H9 (cell line): ENCODE data around the gene ECSCR. TPM values are rescaled to one million over a fixed set of nuclear protein-coding genes. Genes with fewer than 3 reads are reported as not detected.

ENCODE experiments used
- DNase-seq: peaks from one replicate; pipeline ENCODE4 v3.0.0-alpha.2; 2017
- H2AFZ ChIP-seq: one replicate; pipeline ENCODE4 v1.6.1; 2013; ENCODE audit warnings: mild to moderate bottlenecking, low read length, control low read depth, moderate library complexity
- H2AK5ac ChIP-seq: 2 replicates; pipeline ENCODE4 v1.6.1; 2013; ENCODE audit warnings: low read length, control low read depth, mixed read lengths; ENCODE audit not compliant: insufficient read length
- H2BK120ac ChIP-seq: one replicate; pipeline ENCODE4 v1.6.1; 2013; ENCODE audit warnings: low read depth, mild to moderate bottlenecking, low read length, control low read depth, inconsistent platforms; ENCODE audit not compliant: poor library complexity, severe bottlenecking
- H2BK12ac ChIP-seq: 2 replicates; pipeline ENCODE4 v1.6.1; 2013; ENCODE audit warnings: low read length, control low read depth, mixed read lengths, low read depth; ENCODE audit not compliant: insufficient read length
- H2BK15ac ChIP-seq: 2 replicates; pipeline ENCODE4 v1.6.1; 2013; ENCODE audit warnings: low read depth, low read length, control low read depth
- H2BK20ac ChIP-seq: one replicate; pipeline ENCODE4 v1.6.1; 2013; ENCODE audit warnings: low read depth, mild to moderate bottlenecking, low read length, control low read depth, inconsistent platforms; ENCODE audit not compliant: poor library complexity, severe bottlenecking
- H2BK5ac ChIP-seq: 2 replicates; pipeline ENCODE4 v1.6.1; 2013; ENCODE audit warnings: low read length, control low read depth, mixed read lengths; ENCODE audit not compliant: insufficient read length
- H3K14ac ChIP-seq: 2 replicates; pipeline ENCODE4 v1.6.1; 2013; ENCODE audit warnings: low read length, control low read depth; ENCODE audit not compliant: insufficient read depth
- H3K18ac ChIP-seq: 2 replicates; pipeline ENCODE4 v1.6.1; 2013; ENCODE audit warnings: low read depth, mild to moderate bottlenecking, mixed read lengths, low read length, control low read depth; ENCODE audit not compliant: insufficient read length
- H3K23ac ChIP-seq: 2 replicates; pipeline ENCODE4 v1.6.1; 2013; ENCODE audit warnings: low read length, control low read depth, mixed read lengths, low read depth; ENCODE audit not compliant: insufficient read length
- H3K23me2 ChIP-seq: 2 replicates; pipeline ENCODE4 v1.6.1; 2013; ENCODE audit warnings: low read depth, mild to moderate bottlenecking, mixed read lengths, low read length, control low read depth; ENCODE audit not compliant: insufficient read length, poor library complexity, severe bottlenecking
- H3K27ac ChIP-seq: 2 replicates; pipeline ENCODE4 v1.5.1; 2013; ENCODE audit warnings: low read length, control low read depth, mixed read lengths, low read depth; ENCODE audit not compliant: insufficient read length
- H3K27me3 ChIP-seq: 2 replicates; pipeline ENCODE4 v1.6.1; 2013; ENCODE audit warnings: low read length, control low read depth, inconsistent platforms; ENCODE audit not compliant: insufficient read depth
- H3K4ac ChIP-seq: 2 replicates; pipeline ENCODE4 v1.6.1; 2013; ENCODE audit warnings: low read depth, mild to moderate bottlenecking, control low read depth, inconsistent platforms, low read length, moderate library complexity
- H3K4me1 ChIP-seq: 2 replicates; pipeline ENCODE4 v1.6.1; 2013; ENCODE audit warnings: low read length, control low read depth, inconsistent platforms; ENCODE audit not compliant: insufficient read depth
- H3K4me2 ChIP-seq: 2 replicates; pipeline ENCODE4 v1.6.1; 2013; ENCODE audit warnings: low read length, control low read depth, mixed read lengths; ENCODE audit not compliant: insufficient read length, insufficient read depth
- H3K56ac ChIP-seq: 2 replicates; pipeline ENCODE4 v1.6.1; 2013; ENCODE audit warnings: low read depth, mild to moderate bottlenecking, mixed read lengths, low read length, control low read depth; ENCODE audit not compliant: insufficient read length
- H3K79me1 ChIP-seq: 2 replicates; pipeline ENCODE4 v1.6.1; 2013; ENCODE audit warnings: low read depth, mild to moderate bottlenecking, moderate library complexity, low read length, control low read depth, inconsistent platforms; ENCODE audit not compliant: insufficient read depth, poor library complexity, severe bottlenecking
- H3K79me2 ChIP-seq: 2 replicates; pipeline ENCODE4 v1.6.1; 2013; ENCODE audit warnings: low read length, control low read depth, inconsistent platforms; ENCODE audit not compliant: insufficient read depth
- H3K9ac ChIP-seq: 2 replicates; pipeline ENCODE4 v1.6.1; 2013; ENCODE audit warnings: low read length, control low read depth, mixed read lengths; ENCODE audit not compliant: insufficient read length; ENCODE audit errors: extremely low read depth
- H3K9me3 ChIP-seq: one replicate; pipeline ENCODE4 v1.6.1; 2013; ENCODE audit warnings: low read depth, low read length, inconsistent platforms; ENCODE audit not compliant: control insufficient read depth
- H3T11ph ChIP-seq: one replicate; pipeline ENCODE4 v1.6.1; 2013; ENCODE audit warnings: mild to moderate bottlenecking, low read length, control low read depth, inconsistent platforms
- H4K20me1 ChIP-seq: one replicate; pipeline ENCODE4 v1.6.1; 2013; ENCODE audit not compliant: control insufficient read depth, insufficient read length, insufficient read depth
- H4K5ac ChIP-seq: 2 replicates; pipeline ENCODE4 v1.6.1; 2013; ENCODE audit warnings: low read depth, mild to moderate bottlenecking, mixed read lengths, low read length, control low read depth; ENCODE audit not compliant: insufficient read length
- H4K8ac ChIP-seq: replicated peaks from 2 replicates; pipeline ENCODE4 v1.6.1; 2013; ENCODE audit warnings: low read length, control low read depth, mixed read lengths, low read depth; ENCODE audit not compliant: insufficient read length
- H4K91ac ChIP-seq: 2 replicates; pipeline ENCODE4 v1.6.1; 2013; ENCODE audit warnings: low read depth, mild to moderate bottlenecking, moderate library complexity, mixed read lengths, low read length, control low read depth; ENCODE audit not compliant: insufficient read length
- H3K27ac Mint-ChIP-seq, 3 experiments: 2 replicates in 2 of 3; 3 replicates in 1 of 3; pipeline ENCODE4 v1.8.0; 2020 to 2021; ENCODE audit warnings: mixed read lengths in 3 of 3, mild to moderate bottlenecking in 1 of 3, moderate library complexity in 1 of 3
- H3K27me3 Mint-ChIP-seq: 2 replicates; pipeline ENCODE4 v1.8.0; 2021; ENCODE audit warnings: low read depth, mild to moderate bottlenecking, moderate library complexity, mixed read lengths
- H3K36me3 Mint-ChIP-seq, 3 experiments: 2 replicates in 2 of 3; 3 replicates in 1 of 3; pipeline ENCODE4 v1.8.0; 2020 to 2021; ENCODE audit warnings: low read depth in 3 of 3, mixed read lengths in 3 of 3; ENCODE audit not compliant: insufficient read depth in 1 of 3
- H3K4me1 Mint-ChIP-seq, 2 experiments: 2 replicates each; pipeline ENCODE4 v1.8.0; 2020; ENCODE audit warnings: mixed read lengths in 2 of 2
- H3K4me3 Mint-ChIP-seq, 2 experiments: 2 replicates in 1 of 2; 3 replicates in 1 of 2; pipeline ENCODE4 v1.8.0; 2020 to 2021; ENCODE audit warnings: mild to moderate bottlenecking in 2 of 2, mixed read lengths in 2 of 2, moderate library complexity in 1 of 2
- H3K9me3 Mint-ChIP-seq, 2 experiments: 2 replicates in 1 of 2; 3 replicates in 1 of 2; pipeline ENCODE4 v1.8.0; 2020; ENCODE audit warnings: mild to moderate bottlenecking in 2 of 2, mixed read lengths in 2 of 2, moderate library complexity in 1 of 2
- WGBS: extraction: QIAGEN DNeasy Blood & Tissue Kit; methylation state at CpG from one replicate; pipeline ENCODE4 v1.1.7; 2013; ENCODE audit warnings: missing lambda C conversion rate, low lambda C conversion rate, mixed read lengths; ENCODE audit not compliant: insufficient read length; ENCODE audit errors: extremely low coverage; 5-methylcytosine and 5-hydroxymethylcytosine counted together
- total RNA-seq: library from RNA; stranded (reverse); gene quantifications from 2 replicates; pipeline ENCODE4 v1.2.1, GENCODE V29; 2021
- TF ChIP-seq, protein P1 (sequence below): fragments of 200-600 bp; sonication (generic); conservative IDR thresholded peaks from 3 replicates; pipeline ENCODE4 v1.8.0; 2021; ENCODE audit warnings: antibody characterized with exemption, mild to moderate bottlenecking

ECSCR gene
- total RNA-seq, 1 experiment from 2014 or later, result 1.6 TPM

DNA sequence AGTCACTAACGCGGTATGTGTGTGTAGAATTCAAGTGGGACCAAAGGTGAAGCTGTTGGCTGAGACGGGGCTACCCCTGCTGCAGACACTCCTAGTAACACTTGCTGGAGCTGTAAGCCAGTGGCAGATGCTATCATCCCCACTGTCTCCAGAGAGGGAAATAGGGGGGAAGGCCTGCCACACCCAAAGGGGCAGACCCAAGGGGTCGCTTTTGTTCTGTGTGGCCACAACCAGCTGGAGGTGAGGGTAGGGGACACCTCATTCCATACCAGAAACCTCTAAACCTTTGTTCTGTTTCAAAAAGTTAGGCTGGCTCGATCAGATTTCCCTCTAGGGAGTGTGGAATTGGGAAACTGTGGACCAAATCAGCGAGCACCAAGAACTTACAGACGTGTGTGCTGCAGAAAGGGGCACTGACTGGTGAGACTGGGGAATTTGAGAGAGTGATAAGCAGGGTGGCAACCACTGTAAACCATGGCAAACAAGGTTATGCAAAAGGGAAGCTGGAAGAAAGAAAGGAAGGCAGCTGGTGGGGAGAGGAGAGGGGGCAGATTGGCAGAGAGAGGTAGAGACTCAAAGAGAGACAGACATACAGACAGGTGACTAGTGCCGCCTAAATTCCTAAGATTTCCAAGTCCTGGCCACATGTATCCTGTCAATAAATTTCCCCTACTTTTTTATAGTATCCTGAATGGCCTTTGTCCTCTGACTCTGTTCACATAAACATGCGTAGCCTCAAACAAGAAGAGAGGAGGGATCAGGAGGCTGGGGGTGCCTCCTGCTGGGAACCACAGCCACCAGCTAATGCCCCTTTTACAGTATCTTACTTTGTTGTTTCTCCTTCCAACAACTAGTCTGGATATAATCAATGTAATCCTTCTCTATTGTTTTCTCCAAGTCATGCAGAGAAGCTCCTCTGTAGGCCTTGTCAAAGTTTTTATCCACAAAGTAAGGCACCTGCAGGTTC, 43.0 kb downstream of the ECSCR start:
- Histone ChIP-seq H3K4me2 (no peak overlapping the region), H3K4me1 (no peaks in the 10 kb centered on the region), H2BK120ac (no peak overlapping the region), H3K23me2 (no peaks in the 10 kb centered on the region), H4K20me1 (no peaks in the 10 kb centered on the region), H3K56ac (no peak overlapping the region), H2BK15ac (no peak overlapping the region), H3K79me2 (no peaks in the 10 kb centered on the region), H4K91ac (no peak overlapping the region), H3K9me3 (no peaks in the 10 kb centered on the region), H3K14ac (no peak overlapping the region), H3K9ac (no peak overlapping the region), H3K27me3 (no peaks in the 10 kb centered on the region), H3K23ac (no peak overlapping the region), H2BK12ac (no peak overlapping the region), H3K79me1 (no peaks in the 10 kb centered on the region), H2AK5ac (no peak overlapping the region), H3T11ph (no peak overlapping the region), H3K4ac (no peak overlapping the region), H3K27ac (no peak overlapping the region), H2BK5ac (no peak overlapping the region), H2BK20ac (no peak overlapping the region), H4K8ac (no peak overlapping the region), H4K5ac (no peak overlapping the region), H3K18ac (no peak overlapping the region), H2AFZ (no peak overlapping the region)
- no peak for DNase-seq
- Mint-ChIP-seq H3K27me3 (peaks cover 1% of the 10 kb centered on the region), H3K27ac (peak overlapping the region in 1 of 3 experiments; percentile 1; a peak in 1 of 7 replicates), H3K36me3 (peaks cover 0 to 52% (median 43%) of the 10 kb centered on the region in 3 experiments; a peak in 6 of 7 replicates), H3K4me1 (peaks cover 15 to 25% of the 10 kb centered on the region in 2 experiments), H3K9me3 (no peaks in the 10 kb centered on the region), H3K4me3 (no peak overlapping the region; a peak in 1 of 5 replicates)
- WGBS, result no CpG with 5 or more reads among the region's 9 CpGs
- TF ChIP-seq, protein P1, sequence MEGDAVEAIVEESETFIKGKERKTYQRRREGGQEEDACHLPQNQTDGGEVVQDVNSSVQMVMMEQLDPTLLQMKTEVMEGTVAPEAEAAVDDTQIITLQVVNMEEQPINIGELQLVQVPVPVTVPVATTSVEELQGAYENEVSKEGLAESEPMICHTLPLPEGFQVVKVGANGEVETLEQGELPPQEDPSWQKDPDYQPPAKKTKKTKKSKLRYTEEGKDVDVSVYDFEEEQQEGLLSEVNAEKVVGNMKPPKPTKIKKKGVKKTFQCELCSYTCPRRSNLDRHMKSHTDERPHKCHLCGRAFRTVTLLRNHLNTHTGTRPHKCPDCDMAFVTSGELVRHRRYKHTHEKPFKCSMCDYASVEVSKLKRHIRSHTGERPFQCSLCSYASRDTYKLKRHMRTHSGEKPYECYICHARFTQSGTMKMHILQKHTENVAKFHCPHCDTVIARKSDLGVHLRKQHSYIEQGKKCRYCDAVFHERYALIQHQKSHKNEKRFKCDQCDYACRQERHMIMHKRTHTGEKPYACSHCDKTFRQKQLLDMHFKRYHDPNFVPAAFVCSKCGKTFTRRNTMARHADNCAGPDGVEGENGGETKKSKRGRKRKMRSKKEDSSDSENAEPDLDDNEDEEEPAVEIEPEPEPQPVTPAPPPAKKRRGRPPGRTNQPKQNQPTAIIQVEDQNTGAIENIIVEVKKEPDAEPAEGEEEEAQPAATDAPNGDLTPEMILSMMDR, result no peak
